Measurements from ENCODE around the gene RAB43.
"Not testable (repeated sequence)": the region's sequence is repeated elsewhere in the genome, so short reads cannot be mapped to it uniquely, and the experiment has no call there.

Gene RAB43

GRCh38 chr3:129121792-129122411 lies at the start of gene RAB43:
RAB43 (minus strand) TSS chr3:129121804; CDS start chr3:129121489, 315 bp downstream.
- DNase-seq, result peak; percentile 77

- DNase-seq, result no peak
Observed at GRCh38 chr3:129166579-129167332, 45.2 kb upstream of the RAB43 start.

- DNase-seq, result not testable (repeated sequence)
Observed at GRCh38 chr3:129165594-129165993, 44.0 kb upstream of the RAB43 start.

GRCh38 chr3:129164500-129164899 lies 42.9 kb upstream of the RAB43 start:
- no peak for DNase-seq

- peak; percentile 54 for DNase-seq
Observed at GRCh38 chr3:129162729-129163579, 41.4 kb upstream of the RAB43 start.

GRCh38 chr3:129161860-129162271 lies 40.3 kb upstream of the RAB43 start:
- peak; percentile 80 for DNase-seq

GRCh38 chr3:129160891-129161859 lies 39.6 kb upstream of the RAB43 start, which contains the start of gene ISY1:
ISY1 (minus strand) TSS chr3:129161063; CDS start chr3:129160975, 88 bp downstream.
- peak; percentile 97 for DNase-seq

- DNase-seq, result no peak
Observed at GRCh38 chr3:129144786-129145185, 23.2 kb upstream of the RAB43 start.

GRCh38 chr3:129141011-129141410 lies 19.4 kb upstream of the RAB43 start:
- not testable (repeated sequence) for DNase-seq

GRCh38 chr3:129139911-129140310 lies 18.3 kb upstream of the RAB43 start:
- no peak for DNase-seq

- DNase-seq, result not testable (repeated sequence)
Observed at GRCh38 chr3:129136275-129136674, 14.7 kb upstream of the RAB43 start.

GRCh38 chr3:129132097-129132866 lies 10.7 kb upstream of the RAB43 start:
- DNase-seq, result no peak

- no peak for DNase-seq
Observed at GRCh38 chr3:129131465-129132088, 10.0 kb upstream of the RAB43 start.

- no peak for DNase-seq
Observed at GRCh38 chr3:129130291-129130813, 8.7 kb upstream of the RAB43 start.

GRCh38 chr3:129128357-129129155 lies 7.0 kb upstream of the RAB43 start:
- DNase-seq, result no peak

- DNase-seq, result no peak
Observed at GRCh38 chr3:129126726-129127280, 5.2 kb upstream of the RAB43 start.

GRCh38 chr3:129123314-129124060 lies 1.9 kb upstream of the RAB43 start:
- peak; percentile 67 for DNase-seq

GRCh38 chr3:129122412-129123011 lies 908 bp upstream of the RAB43 start:
- peak; percentile 41 for DNase-seq

Data from OCI-M1 (cell line).